GM13977 (cell line): Measurements from ENCODE around the gene SCAF4.

Experiments used
- DNase-seq: peaks from one replicate; pipeline ENCODE4 v3.0.0; 2012; ENCODE audit warnings: low spot score
- in situ Hi-C: fragments of 300-500 bp; cut with MboI; formaldehyde crosslinking; loops from one replicate; pipeline ENCODE4 v1.12.0; 2022; ENCODE audit warnings: low sequenced_read_pairs, low pct_unique_long_range_greater_than_20kb, mixed read lengths, inconsistent platforms; ENCODE audit not compliant: unreplicated experiment
- TF ChIP-seq, protein P1 (sequence below): IDR thresholded peaks from 2 replicates; pipeline ENCODE4 v1.5.1; 2012; ENCODE audit warnings: mild to moderate bottlenecking, control low read depth; ENCODE audit not compliant: insufficient read depth; ENCODE audit errors: extremely low read depth, missing control alignments

The SCAF4 gene

DNA sequence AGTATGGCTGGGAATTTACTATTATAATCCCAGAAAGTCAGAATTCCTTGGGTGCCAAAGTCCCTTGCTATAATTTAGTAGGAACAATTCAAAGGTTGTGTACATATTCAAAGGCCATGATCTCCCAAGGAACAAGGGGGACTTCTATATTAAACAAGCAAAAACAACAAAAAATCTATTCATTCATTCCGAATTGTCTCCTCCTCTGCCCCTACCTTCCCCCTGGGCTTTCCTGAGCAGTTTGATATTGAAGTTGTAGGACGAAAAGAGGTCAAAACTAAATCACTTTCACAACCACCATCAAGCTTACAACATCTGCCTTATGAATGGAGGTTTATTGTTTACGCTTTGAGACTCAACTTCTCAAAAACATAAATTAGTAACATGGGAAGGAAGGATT lies 107.7 kb downstream of the SCAF4 start:
- no peak for DNase-seq
- in situ Hi-C loops, result no loop called here

DNA sequence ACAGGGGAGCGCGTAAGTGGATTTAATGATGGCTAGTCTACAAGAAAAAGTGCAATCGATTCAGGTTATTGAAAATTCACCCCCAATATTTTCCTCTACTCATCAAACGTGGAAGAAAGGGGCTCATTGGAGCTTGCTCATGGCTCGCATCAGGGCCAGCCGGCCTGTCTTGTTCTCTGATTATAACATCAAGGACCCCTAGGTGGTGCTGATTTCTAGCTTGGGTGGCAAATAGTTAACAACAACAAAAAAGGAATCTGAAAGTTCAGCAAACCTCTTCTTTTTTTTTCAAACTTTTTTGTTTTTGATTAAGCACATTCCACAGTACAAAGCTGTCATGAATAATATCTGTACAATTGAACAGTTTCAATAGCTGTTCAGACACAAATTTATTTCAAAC lies 108.3 kb downstream of the SCAF4 start:
- TF ChIP-seq, protein P1, sequence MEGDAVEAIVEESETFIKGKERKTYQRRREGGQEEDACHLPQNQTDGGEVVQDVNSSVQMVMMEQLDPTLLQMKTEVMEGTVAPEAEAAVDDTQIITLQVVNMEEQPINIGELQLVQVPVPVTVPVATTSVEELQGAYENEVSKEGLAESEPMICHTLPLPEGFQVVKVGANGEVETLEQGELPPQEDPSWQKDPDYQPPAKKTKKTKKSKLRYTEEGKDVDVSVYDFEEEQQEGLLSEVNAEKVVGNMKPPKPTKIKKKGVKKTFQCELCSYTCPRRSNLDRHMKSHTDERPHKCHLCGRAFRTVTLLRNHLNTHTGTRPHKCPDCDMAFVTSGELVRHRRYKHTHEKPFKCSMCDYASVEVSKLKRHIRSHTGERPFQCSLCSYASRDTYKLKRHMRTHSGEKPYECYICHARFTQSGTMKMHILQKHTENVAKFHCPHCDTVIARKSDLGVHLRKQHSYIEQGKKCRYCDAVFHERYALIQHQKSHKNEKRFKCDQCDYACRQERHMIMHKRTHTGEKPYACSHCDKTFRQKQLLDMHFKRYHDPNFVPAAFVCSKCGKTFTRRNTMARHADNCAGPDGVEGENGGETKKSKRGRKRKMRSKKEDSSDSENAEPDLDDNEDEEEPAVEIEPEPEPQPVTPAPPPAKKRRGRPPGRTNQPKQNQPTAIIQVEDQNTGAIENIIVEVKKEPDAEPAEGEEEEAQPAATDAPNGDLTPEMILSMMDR, result peak; percentile 42
- peak; percentile 43 for DNase-seq
- in situ Hi-C loops, result no loop called here

More for the DNA sequence above, 107.7 kb downstream of the SCAF4 start:
- TF ChIP-seq, protein P1, result no peak

DNA sequence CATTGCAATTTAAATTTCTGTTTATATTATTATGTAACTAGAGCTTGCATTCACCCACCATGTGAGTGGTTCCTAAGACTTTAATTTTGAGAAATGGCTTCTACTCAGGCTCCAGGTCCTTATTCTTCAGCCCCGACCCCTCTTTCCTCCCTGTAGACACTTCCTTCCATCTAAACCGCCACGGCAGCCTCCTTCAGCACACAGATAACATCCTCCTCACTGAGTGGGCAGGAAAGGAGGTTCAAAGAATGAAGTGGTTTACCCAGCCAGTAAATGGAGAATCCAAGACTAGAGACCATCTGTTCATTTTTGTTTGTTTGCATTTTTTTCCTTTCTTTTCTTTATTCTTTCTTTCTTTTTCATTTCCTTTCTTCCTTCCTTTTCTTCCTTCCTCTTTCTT lies 109.5 kb downstream of the SCAF4 start:
- TF ChIP-seq, protein P1, result no peak
- in situ Hi-C loops, result no loop called here
- no peak for DNase-seq
